ENCODE data around the gene HIVEP3. TPM values are rescaled to one million over a fixed set of nuclear protein-coding genes. Genes with fewer than 3 reads are reported as not detected.

Gene HIVEP3
- total RNA-seq, 4 donors from 2014 or later = 3.2 to 11.0 (median 4.2) TPM

GRCh38 chr1:41504114-41505035 is 414.3 kb downstream of the HIVEP3 start:
- no peak for TF ChIP-seq CTCF (IDR thresholded peaks at IDR 0.05)
- H3K9me3 ChIP-seq = no peaks in the 10 kb centered on the region
- H3K4me3 ChIP-seq = no peak overlapping the region
- DNase-seq = no peak
- H3K27ac ChIP-seq = no peak overlapping the region
- no peaks in the 10 kb centered on the region for H3K27me3 ChIP-seq
- WGBS, 2 donors = 70 to 74% methylated on average over 14 to 15 of the region's 15 CpGs
- H3K4me1 ChIP-seq = peaks cover 16 to 33% (median 18%) of the 10 kb centered on the region in 3 donors
- intact Hi-C loops (cut with DNase I) = no loop called here
- no peaks in the 10 kb centered on the region for H3K36me3 ChIP-seq

GRCh38 chr1:41503538-41504113 is 415.1 kb downstream of the HIVEP3 start:
- TF ChIP-seq POLR2A (IDR thresholded peaks at IDR 0.05) = no peak
- TF ChIP-seq CTCF (IDR thresholded peaks at IDR 0.05) = no peak
- H3K36me3 ChIP-seq = no peaks in the 10 kb centered on the region
- intact Hi-C loops (cut with DNase I) = no loop called here
- WGBS, 2 donors = 86 to 88% methylated on average over 11 of the region's 11 CpGs
- peaks cover 24 to 40% (median 26%) of the 10 kb centered on the region in 3 donors for H3K4me1 ChIP-seq
- H3K4me3 ChIP-seq = no peak overlapping the region
- H3K27ac ChIP-seq = no peak overlapping the region
- no peaks in the 10 kb centered on the region for H3K27me3 ChIP-seq
- H3K9me3 ChIP-seq = no peaks in the 10 kb centered on the region
- no peak for DNase-seq

GRCh38 chr1:41502912-41503311 is 415.8 kb downstream of the HIVEP3 start:
- peaks cover 29 to 47% (median 33%) of the 10 kb centered on the region in 3 donors for H3K4me1 ChIP-seq
- H3K36me3 ChIP-seq = no peaks in the 10 kb centered on the region
- H3K9me3 ChIP-seq = no peaks in the 10 kb centered on the region
- no peak for DNase-seq
- H3K27me3 ChIP-seq = no peaks in the 10 kb centered on the region
- H3K27ac ChIP-seq = no peak overlapping the region
- WGBS, 2 donors = 100% methylated on average over 1 of the region's 5 CpGs; no CpG with 5 or more reads in 1 of the 2 donors
- intact Hi-C loops (cut with DNase I) = no loop called here
- H3K4me3 ChIP-seq = no peak overlapping the region
- TF ChIP-seq POLR2A (IDR thresholded peaks at IDR 0.05) = no peak
- no peak for TF ChIP-seq CTCF (IDR thresholded peaks at IDR 0.05)

GRCh38 chr1:41501581-41501980 is 417.1 kb downstream of the HIVEP3 start:
- 20% methylated on average over 1 of the region's 20 CpGs; no CpG with 5 or more reads in 1 of the 2 donors for WGBS, 2 donors
- no peak overlapping the region for H3K4me3 ChIP-seq
- intact Hi-C loops (cut with DNase I) = no loop called here
- no peak for DNase-seq
- peaks cover 0 to 5% (median 0%) of the 10 kb centered on the region in 4 donors for H3K27me3 ChIP-seq
- peak overlapping the region; percentile 72 to 91 (median 81) for H3K27ac ChIP-seq
- H3K36me3 ChIP-seq = no peaks in the 10 kb centered on the region
- no peaks in the 10 kb centered on the region for H3K9me3 ChIP-seq
- TF ChIP-seq POLR2A (IDR thresholded peaks at IDR 0.05) (peak in 1 of 4 donors; percentile 40), CTCF (IDR thresholded peaks at IDR 0.05) (no peak)
- peaks cover 31 to 61% (median 40%) of the 10 kb centered on the region in 3 donors for H3K4me1 ChIP-seq

Data from esophagus squamous epithelium (tissue), 5 donors.